Ovary (tissue), 3 donors: ENCODE data around the gene CHST6.

ENCODE experiments used
- CTCF ChIP-seq, 3 donors: fragments of 450-650 bp in 2 of 3; fragments of 200-600 bp in 1 of 3; IDR thresholded peaks; one replicate each; pipeline versions ENCODE4 v1.5.1 to v1.8.0; 2016 to 2022; ENCODE audit warnings: antibody characterized with exemption in 3 of 3, mild to moderate bottlenecking in 1 of 3
- POLR2A ChIP-seq: fragments of 450-650 bp; IDR thresholded peaks from one replicate; pipeline ENCODE4 v1.6.1; 2017; ENCODE audit warnings: antibody characterized with exemption, mild to moderate bottlenecking, moderate library complexity
- donor health status: DM: no; HTN: no; CAD: no.

GRCh38 chr16:75485230-75486013 is 9.8 kb downstream of the CHST6 start:
- TF ChIP-seq CTCF (IDR thresholded peaks at IDR 0.05) (no peak), POLR2A (no peak)
